ENCODE results near the gene DDO. TPM values are rescaled to one million over a fixed set of nuclear protein-coding genes. Genes with fewer than 3 reads are reported as not detected.
A peak's percentile ranks its signal among the peaks of the same experiment; 100 is the strongest.

The DDO gene
- total and polyA plus RNA-seq, 2 of the 8 experiments (the other 6 are each of a cell fraction or from before 2014, with no cell fraction given) = not detected

- Histone ChIP-seq H4K8ac (ENCODE audit: extremely low read depth, insufficient read depth, low read length) (no peak overlapping the region), H3K79me1 (ENCODE audit: low read depth, low read length) (no peaks in the 10 kb centered on the region), H3K79me2 (ENCODE audit: control insufficient read depth in 1 of 2, insufficient read depth in 2 of 2, low read length in 2 of 2) (no peaks in the 10 kb centered on the region), H3K14ac (ENCODE audit: insufficient read length) (no peak overlapping the region), H4K5ac (ENCODE audit: insufficient read length, low read depth, low read length) (no peak overlapping the region), H3K18ac (ENCODE audit: extremely low read depth, low read length) (peak overlapping the region; percentile 24; the same call in 1 of the 2 replicates), H3K23ac (ENCODE audit: insufficient read length) (no peak overlapping the region), H3K36me3 (ENCODE audit: control insufficient read depth in 2 of 4, insufficient read depth in 4 of 4, low read length in 3 of 4) (no peaks in the 10 kb centered on the region), H3K4me3 (ENCODE audit: extremely low read depth in 1 of 4, insufficient read depth in 2 of 4, low read depth in 3 of 4, low read length in 4 of 4) (no peak overlapping the region; a peak in 1 of 8 replicates), H3K56ac (replicated peaks; ENCODE audit: insufficient read length, low read depth, low read length) (no peak overlapping the region), H2BK120ac (replicated peaks; ENCODE audit: low read depth, low read length) (no peak overlapping the region), H2AK5ac (ENCODE audit: low read depth, low read length) (no peak overlapping the region), H3K27ac (ENCODE audit: low read depth, low read length) (no peak overlapping the region), H3K9ac (replicated peaks in 1 of 4; ENCODE audit: extremely low read depth in 1 of 4, low read depth in 3 of 4, low read length in 3 of 4) (no peak overlapping the region), H2BK20ac (ENCODE audit: low read length) (0 out of 2 replicates have a peak overlapping the region, but pooled peaks have one; percentile 21), H2BK5ac (ENCODE audit: low read depth, low read length) (no peak overlapping the region), H3K4me1 (replicated peaks in 1 of 4; ENCODE audit: control insufficient read depth in 3 of 4, insufficient read depth in 4 of 4, low read length in 3 of 4) (peaks cover 13 to 27% (median 23%) of the 10 kb centered on the region in 4 experiments), H3K27me3 (replicated peaks in 1 of 4; ENCODE audit: control insufficient read depth in 3 of 4, extremely low read depth in 1 of 4, insufficient read depth in 3 of 4, low read length in 3 of 4) (peaks cover 8 to 24% (median 18%) of the 10 kb centered on the region in 4 experiments), H3K9me3 (ENCODE audit: insufficient read depth in 2 of 2, low read depth in 1 of 2, low read length in 1 of 2) (no peaks in the 10 kb centered on the region), H3K4me2 (ENCODE audit: insufficient read depth in 1 of 2, low read depth in 2 of 2, low read length in 2 of 2) (peak overlapping the region in 1 of 2 experiments; percentile 3; a peak in 1 of 4 replicates), H2BK15ac (ENCODE audit: low read length) (peak overlapping the region; percentile 31; the same call in 1 of the 2 replicates), H3K23me2 (ENCODE audit: low read depth, low read length) (peaks cover 4% of the 10 kb centered on the region; the same call in 1 of the 2 replicates), H2BK12ac (ENCODE audit: low read depth, low read length) (peak overlapping the region; percentile 93), H4K20me1 (replicated peaks in 1 of 2; ENCODE audit: control insufficient read depth in 1 of 2, insufficient read depth in 2 of 2, low read length in 2 of 2) (no peaks in the 10 kb centered on the region), H2AFZ (ENCODE audit: low read length) (no peak overlapping the region), H3K4ac (replicated peaks; ENCODE audit: insufficient read length, low read depth, low read length) (no peak overlapping the region), H4K91ac (replicated peaks; ENCODE audit: insufficient read length, low read length) (no peak overlapping the region)
- WGBS, 2 experiments (ENCODE audit: extremely low coverage in 1 of 2, insufficient coverage in 1 of 2, insufficient read length in 1 of 2, insufficient replicate concordance in 2 of 2, low coverage in 1 of 2, low lambda C conversion rate in 2 of 2, missing lambda C conversion rate in 1 of 2) = 83% methylated on average over 2 of the region's 2 CpGs; no CpG with 5 or more reads in 1 of the 2 experiments
- CTCF ChIA-PET (ENCODE audit: partially characterized antibody) = interaction anchor here (1.1 to 3.4 kb wide), 4 partner anchors 12 to 37 kb away, joined by 3 to 18 read pairs (median 6); no protein-coding TSS in a partner anchor
- TF ChIP-seq TEAD4 (IDR thresholded peaks at IDR 0.05; ENCODE audit: low read depth, low read length) = peak; percentile 52; the same call in 1 of the 2 replicates
- no peak for TF ChIP-seq SAP30 (IDR thresholded peaks at IDR 0.05; ENCODE audit: insufficient read depth, insufficient replicate concordance, low read length)
- peak; percentile 34; the same call in 1 of the 2 replicates for TF ChIP-seq RBBP5 (IDR thresholded peaks at IDR 0.05; ENCODE audit: borderline replicate concordance, low read depth, low read length)
- peak; percentile 96 for TF ChIP-seq RXRA (IDR thresholded peaks at IDR 0.05; ENCODE audit: insufficient read depth, low read depth, low read length)
- TF ChIP-seq, protein P1, sequence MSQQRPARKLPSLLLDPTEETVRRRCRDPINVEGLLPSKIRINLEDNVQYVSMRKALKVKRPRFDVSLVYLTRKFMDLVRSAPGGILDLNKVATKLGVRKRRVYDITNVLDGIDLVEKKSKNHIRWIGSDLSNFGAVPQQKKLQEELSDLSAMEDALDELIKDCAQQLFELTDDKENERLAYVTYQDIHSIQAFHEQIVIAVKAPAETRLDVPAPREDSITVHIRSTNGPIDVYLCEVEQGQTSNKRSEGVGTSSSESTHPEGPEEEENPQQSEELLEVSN (IDR thresholded peaks at IDR 0.05) = no peak
- no peak for TF ChIP-seq FOSL1 (IDR thresholded peaks at IDR 0.05; ENCODE audit: insufficient read depth, low read depth, low read length)
- no peak for TF ChIP-seq EGR1 (IDR thresholded peaks at IDR 0.05; ENCODE audit: borderline replicate concordance, low read depth, low read length)
- peak; percentile 51; the same call in 1 of the 2 replicates for TF ChIP-seq SP1 (IDR thresholded peaks at IDR 0.05; ENCODE audit: low read depth, low read length)
- TF ChIP-seq CHD2 (IDR thresholded peaks at IDR 0.05; ENCODE audit: low read length) = 0 out of 2 replicates have a peak, but pooled peaks have one; percentile 37
- POLR2A ChIA-PET (ENCODE audit: partially characterized antibody) = interaction anchor here (1.0 kb wide), 1 partner anchor 175 kb away, joined by 3 read pairs; the partner anchor contains the start of gene CDC40
- FAIRE-seq = peak; percentile 52
- no peak for DNase-seq (ENCODE audit: low read depth in 1 of 2, low spot score in 2 of 2)
Measured at GRCh38 chr6:110355022-110355421, 60.4 kb downstream of the DDO start.
